ENCODE results near the gene C19orf33.

DNA sequence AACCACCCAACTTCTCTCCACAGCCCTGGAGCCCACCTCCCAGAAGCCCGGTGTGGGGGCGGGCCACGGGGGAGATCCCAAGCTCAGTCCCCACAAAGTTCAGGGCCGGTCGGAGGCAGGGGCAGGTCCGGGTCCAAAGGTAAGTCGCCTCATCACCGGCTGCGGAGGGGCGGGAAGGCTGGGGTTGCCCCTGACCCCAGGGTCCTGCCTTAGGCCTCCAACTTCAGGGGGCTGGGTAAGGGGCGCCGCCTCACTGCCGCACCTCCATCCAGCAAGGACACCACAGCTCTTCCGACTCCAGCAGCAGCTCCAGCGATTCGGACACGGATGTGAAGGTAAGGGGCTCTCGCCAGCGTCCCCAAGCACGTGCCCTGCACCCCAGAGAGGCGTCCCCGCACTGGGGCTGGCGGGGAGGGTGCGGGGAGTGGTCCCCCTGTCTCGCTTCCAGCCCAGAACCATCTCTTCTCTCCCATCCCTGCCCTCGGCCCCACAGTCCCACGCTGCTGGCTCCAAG lies 358 bp downstream of the C19orf33 start:
- TF ChIP-seq POLR2A (IDR thresholded peaks at IDR 0.05): no peak
- TF ChIP-seq CTCF (IDR thresholded peaks at IDR 0.05): no peak

Measured in esophagus squamous epithelium (tissue), 4 donors.